Inflammatory macrophage treated with lipopolysaccharide for 4 hours (primary cell): ENCODE measurements around the gene ZSCAN20.
"Not testable (repeated sequence)": the region's sequence is repeated elsewhere in the genome, so short reads cannot be mapped to it uniquely, and the experiment has no call there.

ENCODE experiments used
- DNase-seq: peaks from one replicate; pipeline ENCODE4 v3.0.0-alpha.2; 2020

The ZSCAN20 gene

DNA sequence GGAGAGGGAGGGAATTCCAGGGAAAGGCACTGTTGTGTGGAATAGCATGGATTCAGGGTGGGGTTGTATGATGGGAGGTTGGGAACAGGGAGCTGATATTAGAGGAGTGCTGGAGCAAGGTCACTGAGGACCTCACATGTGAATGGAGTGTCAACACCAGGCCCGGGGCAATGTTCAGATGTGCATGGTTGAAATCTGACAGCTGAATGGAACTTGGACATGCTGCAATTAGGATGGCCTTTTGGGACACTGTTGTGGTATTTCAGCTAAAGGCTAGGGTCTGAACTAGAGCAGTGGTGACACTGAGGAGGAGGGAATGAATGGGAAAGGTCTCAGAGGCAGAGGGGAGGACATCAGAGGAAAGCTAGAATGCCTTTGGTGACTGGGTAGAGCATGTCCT, 25.0 kb downstream of the ZSCAN20 start:
- no peak for DNase-seq

DNA sequence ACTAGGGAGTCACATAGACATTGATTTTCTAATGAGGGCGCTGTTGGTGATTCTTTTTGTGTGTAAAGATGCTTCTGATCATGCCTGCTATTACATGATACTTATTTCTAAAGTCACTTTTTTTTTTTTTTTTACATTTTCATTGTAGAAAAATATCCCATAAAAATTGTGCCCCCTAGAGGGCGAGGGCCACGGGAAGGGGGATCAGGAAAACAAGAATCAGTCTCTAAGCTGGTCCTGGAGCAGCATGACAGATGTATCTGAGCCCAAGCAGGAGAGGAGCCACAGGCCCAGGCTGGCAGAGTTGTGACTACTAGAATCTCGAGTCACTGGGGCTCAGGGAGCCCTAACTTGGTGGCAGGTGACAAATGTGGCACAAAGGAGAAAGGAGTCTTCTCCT, 28.1 kb downstream of the ZSCAN20 start:
- DNase-seq = no peak

DNA sequence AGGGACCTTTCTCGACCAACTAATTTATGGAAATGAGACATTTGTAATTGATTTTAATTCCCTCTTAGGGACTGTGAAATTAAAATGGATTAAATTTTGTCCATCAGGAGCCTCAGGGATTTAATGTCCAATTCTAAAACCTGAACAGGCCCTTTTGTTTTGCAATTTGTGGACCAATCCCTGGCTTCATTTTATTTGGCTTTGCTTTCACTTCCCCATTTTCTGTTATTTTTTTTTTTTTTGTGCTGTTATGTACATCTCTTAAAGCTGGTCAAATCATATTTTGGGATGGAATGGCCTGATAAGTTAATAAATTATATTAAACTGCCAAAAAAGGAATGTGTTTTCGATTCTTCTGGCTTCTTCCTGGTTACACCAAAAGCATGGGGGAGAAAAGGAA, 28.9 kb downstream of the ZSCAN20 start:
- peak; percentile 29 for DNase-seq

DNA sequence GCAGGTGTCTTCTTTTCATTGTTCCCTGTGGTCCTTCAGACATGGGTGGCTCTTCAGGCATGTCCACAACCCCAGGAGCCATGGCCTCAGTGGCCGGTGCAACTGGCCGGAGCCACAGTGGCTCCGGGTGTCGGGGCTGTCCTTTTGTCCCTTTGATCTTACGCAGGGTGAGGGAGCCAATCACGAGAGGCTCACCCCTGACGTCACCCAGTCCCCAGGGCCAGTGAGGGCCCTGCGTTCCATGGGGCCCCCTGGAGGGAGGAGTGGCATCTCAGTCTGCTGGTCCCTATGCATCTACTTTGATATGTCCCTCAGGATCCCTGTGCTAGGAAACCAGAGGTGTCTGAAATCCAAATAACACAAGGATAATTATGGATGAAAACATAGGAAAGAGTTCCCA, 29.3 kb downstream of the ZSCAN20 start:
- no peak for DNase-seq

DNA sequence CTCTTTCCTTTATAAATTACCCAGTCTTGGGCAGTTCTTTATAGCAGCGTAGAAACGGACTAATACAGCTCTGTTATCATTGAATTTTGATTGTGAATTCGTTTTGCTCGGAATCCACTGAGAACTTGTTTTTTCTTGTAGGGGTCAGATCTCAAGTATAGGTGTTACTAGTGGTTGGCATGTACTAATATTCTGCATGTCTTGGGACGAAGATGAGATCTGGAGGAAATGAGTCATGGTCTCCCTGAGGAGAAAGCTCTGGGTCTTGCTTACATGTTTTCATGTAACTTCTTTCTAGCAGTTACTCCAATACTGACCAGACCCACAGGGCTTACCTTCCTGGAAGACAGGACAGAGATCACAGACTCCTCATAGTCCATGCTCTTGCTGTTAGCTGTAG, 30.3 kb downstream of the ZSCAN20 start:
- no peak for DNase-seq

DNA sequence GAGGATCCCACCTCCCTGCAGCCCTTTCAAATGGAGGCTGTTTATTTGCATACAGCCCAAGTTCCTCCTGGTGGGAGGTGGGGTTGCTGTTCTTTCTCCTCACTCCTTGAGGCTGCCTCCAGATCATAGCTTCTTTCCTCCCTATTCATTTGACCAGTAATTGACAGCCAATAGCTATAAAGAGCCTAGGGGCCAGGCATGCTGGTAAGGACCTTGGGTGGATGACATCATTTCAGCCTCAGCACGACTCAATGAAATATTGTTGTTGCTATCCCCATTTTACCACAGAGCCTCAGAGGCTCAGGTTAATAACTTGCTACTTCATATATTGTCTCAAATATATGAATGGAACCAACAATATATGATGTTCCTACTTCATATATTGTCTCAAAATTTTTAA, 31.1 kb downstream of the ZSCAN20 start:
- DNase-seq = no peak

DNA sequence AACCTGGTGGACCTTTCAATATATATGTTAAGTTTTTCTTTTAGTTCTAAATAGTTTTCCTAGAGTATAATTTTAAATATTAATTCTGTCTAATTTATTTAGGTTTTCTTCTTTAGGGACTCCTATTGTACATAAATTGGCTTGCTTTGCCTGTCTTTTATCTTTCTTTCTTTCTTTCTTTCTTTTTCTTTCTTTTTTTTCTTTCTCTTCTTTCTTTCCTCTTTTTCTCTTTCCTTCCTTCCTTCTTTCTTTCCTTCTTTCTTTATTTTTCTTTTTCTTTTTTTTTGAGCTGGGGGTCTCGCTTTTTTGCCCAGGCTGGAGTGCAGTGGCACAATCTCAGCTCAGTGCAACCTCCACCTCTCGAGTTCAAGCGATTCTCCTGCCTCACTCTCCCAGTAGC, 35.2 kb downstream of the ZSCAN20 start:
- DNase-seq = no peak

DNA sequence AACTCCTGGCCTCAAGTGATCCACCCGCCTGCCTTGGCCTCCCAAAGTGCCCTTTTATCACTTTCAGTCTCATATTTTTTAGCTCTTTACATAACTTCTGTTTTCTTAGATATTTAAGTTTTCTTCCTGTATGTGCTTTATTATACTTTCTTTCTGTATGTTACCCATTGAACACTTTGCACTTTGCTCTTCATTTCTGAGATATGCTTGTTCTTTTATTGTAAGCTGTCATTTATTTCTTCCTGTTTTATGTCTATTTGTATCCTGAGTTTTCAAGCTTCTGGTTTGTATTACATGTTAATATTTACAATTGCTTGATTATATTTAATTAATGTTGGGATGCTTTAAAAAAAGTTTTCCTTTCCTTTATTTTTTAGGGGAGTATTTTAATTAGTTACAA, 35.7 kb downstream of the ZSCAN20 start:
- DNase-seq = no peak

DNA sequence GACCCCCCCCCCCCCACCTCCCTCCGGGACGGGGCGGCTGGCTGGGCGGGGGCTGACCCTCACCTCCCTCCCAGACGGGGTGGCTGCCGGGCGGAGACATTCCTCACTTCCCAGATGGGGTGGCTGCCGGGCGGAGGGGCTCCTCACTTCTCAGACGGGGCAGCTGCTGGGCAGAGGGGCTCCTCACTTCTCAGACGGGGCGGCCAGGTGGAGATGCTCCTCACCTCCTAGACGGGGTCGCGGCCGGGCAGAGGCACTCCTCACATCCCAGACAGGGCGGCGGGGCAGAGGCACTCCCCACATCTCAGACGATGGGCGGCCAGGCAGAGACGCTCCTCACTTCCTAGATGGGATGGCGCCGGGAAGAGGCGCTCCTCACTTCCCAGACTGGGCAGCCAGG, 36.8 kb downstream of the ZSCAN20 start:
- not testable (repeated sequence) for DNase-seq

DNA sequence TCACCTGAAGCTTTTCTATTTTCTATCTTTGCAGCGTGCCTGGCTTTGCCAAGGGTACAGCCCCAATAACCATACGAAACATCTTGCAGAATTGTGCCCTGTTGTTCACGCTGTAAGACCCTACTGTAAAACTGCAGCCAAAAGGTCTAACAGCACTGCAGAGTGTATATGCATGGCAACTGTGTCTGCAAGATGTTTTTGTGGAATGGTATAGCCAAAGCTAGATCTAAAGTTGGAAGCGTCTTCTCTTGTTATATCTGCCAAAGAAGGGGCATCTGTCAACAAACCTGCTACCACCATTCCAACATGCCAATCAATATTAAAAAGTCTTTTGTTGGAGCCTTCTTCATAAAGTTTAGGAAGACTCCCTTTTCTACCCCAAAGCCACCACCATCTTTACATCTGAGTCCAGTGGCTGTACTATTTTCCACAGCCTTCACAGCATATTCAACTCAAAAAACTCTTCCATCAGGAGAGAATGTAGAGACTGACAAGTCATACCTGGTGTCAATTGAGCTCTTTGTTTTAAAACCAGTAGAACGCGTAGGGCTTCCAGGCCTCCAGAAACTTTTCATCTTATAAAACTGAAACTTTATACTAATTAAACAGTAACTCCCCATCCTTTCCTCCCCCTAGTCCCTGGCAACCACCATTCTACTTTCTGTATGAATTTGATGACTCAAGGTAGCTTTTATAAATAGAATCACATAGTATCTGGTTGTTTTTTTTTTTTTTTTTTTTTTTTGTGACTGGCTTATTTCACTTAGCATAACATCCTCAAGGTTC, 40.0 kb downstream of the ZSCAN20 start:
- DNase-seq = no peak

DNA sequence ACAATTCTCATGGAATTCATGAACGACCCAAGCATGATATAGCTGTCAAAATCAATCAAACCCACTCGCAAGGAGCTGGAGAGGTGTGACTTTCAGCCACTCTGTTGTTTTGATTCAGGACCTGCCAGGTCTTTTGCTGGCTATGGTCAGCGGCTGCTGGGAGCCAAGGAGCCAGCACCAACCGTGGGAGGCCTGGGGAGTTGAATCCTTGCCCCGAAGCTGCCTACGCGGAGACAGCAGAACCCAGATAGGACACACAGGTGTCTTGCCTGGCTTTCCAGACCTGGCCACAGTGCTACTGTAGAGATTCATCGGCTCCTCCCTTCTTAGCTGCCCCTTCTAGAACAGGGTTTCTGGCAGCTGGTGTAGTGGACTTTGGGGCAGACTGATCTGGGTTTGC, 42.7 kb downstream of the ZSCAN20 start:
- no peak for DNase-seq

DNA sequence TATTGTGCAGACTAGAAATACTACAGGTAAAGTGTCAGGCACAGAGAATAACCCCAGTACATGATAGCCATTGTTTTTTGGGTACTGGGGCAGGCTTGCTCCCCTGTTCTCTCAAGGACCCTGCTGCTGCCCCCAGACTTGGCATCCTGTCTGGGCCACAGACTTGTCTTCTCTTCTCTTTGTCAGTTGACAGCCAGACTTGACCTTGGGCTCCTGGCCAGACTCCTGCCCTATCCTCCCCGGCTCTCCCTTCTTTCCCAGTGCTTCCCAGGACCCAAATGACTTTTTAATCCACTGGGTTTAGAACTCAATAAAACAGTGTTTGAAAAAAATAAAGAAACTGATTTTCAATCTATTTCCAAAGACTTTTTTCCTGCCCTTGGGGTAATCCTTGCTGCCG, 43.2 kb downstream of the ZSCAN20 start:
- DNase-seq = no peak

DNA sequence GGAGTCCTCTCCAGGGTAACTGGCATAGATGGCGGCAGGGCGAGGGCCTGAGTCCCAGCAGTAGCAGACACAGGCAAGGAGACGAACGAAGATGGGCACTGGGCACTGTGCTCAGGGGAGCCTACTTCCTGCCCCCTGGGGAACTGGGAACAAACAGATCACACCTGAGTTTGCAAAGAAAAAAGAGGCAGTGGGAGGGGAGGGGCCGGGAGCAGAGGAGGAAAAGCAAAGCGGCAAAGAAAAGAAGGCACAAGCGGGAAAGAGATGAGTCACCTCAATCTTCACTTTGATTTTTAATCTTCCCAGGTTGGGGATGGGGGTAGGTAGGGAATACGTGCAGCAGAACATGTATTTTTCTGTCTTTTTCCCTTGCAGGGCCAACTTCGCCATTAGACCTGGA, 44.0 kb downstream of the ZSCAN20 start:
- no peak for DNase-seq

DNA sequence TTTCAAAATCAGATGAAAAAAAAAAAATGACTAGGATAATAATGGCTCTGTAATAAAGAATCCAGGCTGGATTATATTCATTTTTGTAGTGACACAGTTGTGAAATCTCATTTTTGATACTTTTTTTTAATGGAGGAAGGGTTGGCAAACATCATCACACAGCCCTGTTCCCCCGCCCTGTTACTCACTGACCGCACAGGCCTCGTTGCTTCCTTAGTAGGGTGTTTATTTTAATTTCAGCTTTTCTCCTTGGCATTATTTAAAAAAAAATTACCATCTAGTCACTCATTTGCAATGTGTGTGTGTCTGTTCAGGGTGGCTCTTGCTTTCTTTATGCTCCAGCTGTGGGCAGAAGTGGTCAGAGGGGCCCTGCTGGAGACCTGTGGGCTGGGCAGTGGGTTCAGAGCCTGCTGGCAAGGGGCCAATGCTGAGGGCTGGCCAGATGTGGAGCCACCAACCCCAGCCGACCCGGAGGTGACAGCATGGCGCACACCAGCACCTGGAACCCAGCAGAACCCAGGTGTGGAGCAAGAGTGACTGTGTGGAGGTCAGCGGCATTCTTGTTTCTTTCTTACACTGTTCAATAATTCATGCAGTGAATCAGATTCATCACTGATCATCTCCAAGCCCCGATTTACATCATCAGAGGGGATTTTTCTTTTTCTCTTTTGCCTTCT, 44.6 kb downstream of the ZSCAN20 start:
- DNase-seq = no peak

DNA sequence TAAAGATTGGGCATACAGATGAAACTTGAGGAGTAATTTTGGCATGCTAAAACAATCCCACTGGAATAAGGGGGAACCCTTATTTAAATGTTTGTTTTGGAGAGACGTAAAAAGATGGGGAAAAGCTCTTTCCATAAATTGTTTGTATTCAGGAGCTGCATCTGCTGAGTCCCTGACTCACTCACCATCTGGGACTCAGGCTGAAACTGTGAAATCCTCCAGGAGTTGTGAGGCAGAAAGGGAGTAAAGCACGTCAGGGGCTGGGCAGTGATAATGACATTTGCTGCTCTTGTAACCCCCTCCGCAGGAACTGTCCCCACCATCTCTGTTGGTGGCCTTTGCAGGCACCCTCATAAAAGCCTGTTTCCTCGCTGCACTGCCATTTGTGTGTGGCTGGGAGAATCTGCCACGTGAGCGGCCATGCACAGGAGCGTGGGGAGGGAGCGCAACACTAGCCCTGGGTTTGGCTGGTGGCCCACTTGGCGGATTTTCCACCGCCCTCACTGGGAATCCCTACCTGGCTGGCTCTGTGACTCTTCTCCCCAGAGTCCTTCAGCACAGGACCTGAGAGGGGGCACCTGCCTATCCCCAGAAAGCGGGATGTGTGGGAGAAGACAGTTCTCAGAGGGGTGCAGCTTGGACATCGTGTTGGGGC, 45.3 kb downstream of the ZSCAN20 start:
- DNase-seq = no peak

DNA sequence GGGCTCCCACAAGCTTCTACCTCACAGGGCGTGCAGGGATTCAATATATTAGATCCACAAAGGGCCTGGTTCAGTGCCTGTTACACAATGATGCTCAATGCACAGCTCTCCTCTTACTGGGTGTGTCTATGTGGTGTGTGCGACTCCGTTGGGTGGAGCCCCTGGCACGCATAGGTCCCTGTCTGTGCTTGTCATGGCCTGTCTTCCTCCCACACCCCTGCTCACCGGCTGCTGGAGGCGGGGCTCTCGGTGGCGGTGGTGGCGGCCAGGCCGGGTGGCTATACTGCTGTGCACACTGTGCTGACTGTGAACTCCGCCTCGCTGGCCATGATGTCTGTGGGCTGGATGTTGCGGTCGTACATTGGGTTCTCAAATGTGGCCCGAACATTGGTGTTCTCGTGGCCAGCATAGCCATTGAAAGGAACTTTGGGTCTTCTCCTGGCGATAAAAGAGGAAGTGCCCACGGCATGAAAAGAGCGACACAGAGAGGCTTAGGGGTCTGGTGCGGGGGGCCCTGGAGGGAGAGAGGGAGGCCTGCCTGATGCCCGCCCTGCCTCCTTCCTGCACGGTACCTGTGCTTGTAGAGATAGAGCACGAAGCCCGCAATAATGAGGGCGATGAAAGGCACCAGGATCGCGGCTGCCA, 46.9 kb downstream of the ZSCAN20 start:
- no peak for DNase-seq

DNA sequence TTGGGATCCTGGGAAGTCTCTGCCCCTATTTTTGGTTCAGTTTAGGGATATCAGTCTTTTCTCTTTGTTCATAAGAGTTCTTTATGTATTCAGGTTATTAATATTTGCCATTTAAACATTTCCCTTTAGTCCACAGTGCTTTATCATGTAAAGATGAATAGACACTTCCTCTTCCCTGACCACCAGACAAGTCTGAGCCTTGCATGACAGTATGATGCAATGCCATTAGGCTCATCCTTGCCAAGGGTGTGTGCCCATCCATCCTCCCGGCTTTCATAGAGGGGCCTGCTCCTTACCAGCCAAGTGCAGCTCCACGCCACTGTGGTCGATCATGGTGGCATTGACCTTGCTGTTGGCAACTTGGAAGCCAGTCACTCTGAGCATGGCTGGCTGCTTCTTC, 52.1 kb downstream of the ZSCAN20 start:
- peak; percentile 43 for DNase-seq

DNA sequence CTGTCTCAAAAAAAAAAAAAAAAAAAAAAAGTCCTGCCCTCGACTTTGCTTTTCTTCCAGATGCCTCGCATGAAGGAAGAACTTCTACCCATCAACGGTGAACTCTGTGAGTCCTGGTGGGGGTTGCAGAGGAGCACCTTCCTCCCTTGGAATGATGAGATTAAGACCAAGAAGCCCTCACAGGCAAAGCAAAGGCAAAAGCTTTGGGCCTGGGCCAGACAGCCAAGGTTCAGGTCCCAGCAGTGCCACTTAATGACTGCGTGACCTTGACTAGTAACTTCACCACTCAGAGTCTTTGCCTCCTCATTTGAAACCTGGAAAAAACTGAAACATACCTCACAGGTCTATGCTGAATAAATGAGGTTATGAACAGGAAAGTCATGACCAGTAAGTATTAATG, 55.5 kb downstream of the ZSCAN20 start:
- no peak for DNase-seq

DNA sequence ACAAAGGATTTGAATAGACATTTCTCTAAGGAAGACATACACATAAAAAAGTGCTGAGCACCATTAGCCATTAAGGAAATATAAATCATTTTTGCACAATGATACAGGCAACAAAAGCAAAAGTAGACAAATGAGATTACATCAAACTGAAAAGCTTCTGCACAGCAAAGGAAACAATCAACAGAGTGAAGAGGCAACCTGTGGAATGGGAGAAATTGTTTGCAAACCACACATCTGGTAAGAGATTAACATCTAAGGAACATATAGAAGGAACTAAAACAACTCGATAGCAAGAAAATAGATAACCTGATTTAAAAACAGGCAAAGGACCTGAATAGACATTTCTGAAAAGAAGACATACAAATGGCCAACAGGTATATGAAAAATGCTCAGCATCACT, 57.5 kb downstream of the ZSCAN20 start:
- no peak for DNase-seq

DNA sequence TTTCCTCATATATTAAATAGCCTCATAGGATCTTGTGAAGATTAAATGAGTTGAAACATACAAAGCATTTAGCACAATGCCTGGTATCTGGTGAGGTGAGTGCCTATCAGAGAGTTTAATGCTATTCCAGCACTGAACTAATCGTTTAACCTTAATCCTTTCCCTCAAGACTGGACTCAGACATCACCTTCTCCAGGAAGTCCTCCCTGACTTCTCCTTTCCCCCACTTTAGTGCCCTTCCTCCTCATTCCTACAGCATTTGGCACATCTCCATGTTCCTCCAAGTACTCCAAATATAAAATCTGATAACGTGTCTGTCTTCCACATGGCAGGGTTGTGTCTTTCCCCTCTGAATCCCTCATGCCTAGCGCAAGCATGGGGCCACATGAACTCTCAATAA, 59.8 kb downstream of the ZSCAN20 start:
- no peak for DNase-seq

DNA sequence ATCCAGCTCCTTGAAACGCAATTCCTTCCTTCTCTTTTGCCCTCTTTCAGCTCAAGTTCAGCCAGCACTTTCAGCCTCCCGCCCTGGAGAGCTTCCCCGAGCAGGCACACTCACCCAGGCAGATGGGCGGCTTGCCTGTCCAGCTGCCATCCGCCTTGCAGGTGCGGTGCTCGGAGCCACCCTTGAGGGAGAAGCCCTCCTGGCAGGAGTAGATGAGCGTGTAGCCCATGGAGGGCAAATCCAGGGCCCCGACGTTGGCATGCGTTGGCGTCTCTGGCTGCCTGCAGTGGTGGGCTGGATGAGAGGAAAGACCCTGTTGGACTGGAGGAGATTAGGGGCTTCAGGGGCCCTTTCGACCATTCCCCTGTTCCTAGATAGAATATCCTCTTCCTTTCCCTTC, 60.5 kb downstream of the ZSCAN20 start:
- DNase-seq = no peak

DNA sequence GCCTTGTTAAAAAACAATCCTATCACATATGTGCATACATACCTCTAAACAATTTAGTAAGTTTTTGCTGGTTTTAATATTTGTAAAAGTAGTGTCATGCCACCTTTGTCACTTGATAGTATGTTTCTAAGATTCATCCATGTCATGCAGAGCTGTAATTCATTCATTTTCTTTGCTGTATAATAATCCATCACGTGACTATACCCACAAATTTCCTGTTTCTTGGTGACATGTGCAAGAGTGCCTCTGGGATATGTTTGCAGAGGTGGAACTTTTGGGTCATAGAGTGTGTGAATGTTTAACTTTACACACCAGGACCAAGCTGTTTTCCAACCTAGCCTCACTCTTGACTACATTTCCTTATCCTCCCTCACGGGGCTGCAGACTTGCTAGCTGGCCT, 62.9 kb downstream of the ZSCAN20 start:
- no peak for DNase-seq

DNA sequence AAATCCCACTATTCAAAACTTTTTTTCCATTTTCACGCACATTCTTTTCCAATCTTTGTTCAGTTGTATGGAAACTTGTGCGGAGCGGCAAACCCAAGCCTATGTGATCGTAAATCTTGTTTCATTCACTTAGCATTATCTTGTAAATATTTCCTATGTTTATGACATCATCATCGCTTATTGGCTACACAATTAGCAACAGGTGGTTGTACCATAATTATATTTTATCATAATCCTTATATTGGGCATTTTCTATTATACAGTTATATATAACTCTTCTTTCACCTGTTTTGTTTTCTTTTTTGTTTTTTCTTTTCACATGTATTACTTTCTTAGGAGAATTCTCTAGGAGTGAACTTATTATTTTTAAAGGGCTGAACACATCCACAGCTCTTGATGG, 65.4 kb downstream of the ZSCAN20 start:
- DNase-seq = no peak

DNA sequence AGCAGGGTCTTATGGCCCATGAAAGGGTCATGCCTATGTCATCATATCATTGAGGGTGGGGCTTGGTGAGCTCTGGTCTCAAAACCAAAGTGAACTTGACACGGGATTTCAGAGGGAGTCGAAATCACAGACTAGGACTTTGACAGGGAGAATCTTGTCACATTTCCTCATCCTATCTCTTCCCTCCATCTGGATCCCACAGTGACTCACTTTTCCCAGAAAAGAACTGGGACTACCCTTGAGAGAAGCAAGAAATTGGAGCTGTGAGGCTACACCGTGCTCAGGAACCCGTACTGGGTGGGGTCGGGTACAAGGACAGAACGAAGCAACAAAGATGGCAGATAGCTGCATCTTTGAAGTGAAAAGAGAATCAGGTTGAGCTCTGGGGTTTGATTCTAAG, 69.5 kb downstream of the ZSCAN20 start:
- no peak for DNase-seq
